HG02938 (cell line): ENCODE measurements around the gene TIMM22.
A peak's percentile ranks its signal among the peaks of the same experiment; 100 is the strongest.
"Not testable (repeated sequence)": the region's sequence is repeated elsewhere in the genome, so short reads cannot be mapped to it uniquely, and the experiment has no call there.

Source experiments
- ATAC-seq: cut with Tn5 transposase; IDR thresholded peaks from one replicate; pipeline ENCODE4 v1.9.1; 2021; ENCODE audit warnings: mild to moderate bottlenecking, moderate library complexity; ENCODE audit not compliant: unreplicated experiment

TIMM22 gene

DNA sequence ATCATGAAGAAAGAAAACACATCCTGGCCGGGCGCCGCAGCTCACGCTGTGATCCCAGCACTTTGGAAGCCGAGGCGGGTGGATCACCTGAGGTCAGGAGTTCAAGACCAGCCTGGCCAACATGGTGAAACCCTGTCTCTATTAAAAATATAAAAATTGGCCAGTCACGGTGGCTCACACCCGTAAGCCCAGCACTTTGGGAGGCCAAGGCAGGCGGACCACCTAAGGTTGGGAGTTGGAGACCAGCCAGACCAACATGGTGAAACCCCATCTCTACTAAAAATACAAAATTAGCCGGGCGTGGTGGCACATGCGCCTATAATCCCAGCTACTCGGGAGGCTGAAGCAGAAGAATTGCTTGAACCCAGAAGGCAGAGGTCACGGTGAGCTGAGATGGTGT lies 25.1 kb upstream of the TIMM22 start:
- not testable (repeated sequence) for ATAC-seq

DNA sequence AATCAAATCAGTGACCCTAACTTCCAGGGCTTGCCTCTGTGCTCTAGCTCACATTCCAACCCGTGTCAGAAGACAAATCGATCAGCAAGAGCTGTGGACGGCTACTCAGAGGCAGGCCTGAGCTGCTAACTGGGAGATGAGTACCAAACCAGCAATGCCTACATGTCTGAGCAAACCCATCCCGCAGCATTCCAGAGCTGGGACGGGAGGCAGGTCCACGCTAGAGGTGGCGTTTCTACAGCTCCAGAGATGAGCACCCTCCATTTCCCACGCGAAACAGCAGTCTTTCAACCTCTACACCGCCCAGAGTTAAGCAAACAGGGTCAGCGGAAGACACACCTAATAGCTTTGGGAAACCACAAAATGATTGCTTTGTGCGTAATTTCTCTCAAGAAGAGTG lies 23.9 kb upstream of the TIMM22 start:
- no peak for ATAC-seq

DNA sequence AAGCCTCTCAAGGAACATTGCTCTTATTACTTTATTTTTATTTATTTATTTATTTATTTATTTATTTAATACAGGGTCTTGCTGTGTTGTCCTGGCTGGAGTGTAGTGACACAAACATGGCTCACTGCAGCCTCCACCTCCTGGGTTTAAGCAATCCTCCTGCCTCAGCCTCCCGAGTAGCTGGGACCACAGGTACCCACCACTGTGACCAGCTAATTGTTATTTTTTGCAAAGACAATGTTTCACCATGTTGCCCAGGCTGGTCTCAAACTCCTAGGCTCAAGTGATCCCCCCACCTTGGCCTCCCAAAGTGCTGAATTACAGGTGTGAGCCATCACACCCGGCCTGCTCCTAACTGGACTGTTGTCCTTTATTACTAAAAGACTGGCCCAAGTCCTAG lies 22.2 kb upstream of the TIMM22 start:
- not testable (repeated sequence) for ATAC-seq

DNA sequence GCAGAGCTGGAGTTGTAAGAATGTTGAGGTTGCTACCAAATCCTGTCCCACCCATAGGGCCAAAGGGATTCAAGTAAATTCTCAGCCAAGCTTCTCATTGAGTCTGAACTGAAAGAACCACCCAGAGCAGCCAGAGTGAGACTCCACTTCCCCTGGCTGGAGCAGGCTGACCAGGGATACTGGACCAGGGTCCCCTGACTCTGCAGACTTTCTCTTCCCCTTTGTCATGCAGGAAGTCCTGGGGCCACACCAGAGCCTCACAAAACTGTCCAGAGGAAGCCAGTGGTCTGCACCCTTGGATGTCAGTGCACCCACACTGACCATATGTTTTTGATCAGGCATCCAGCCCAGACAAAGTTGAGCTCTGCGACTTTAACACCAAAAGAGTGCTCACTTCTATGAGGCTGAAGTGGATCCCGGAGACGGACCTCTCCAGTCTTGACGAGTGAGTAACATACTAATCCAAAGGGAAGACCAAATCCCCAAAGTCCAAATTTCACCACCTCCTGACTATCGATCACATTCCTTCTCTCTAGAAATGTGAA lies 21.5 kb upstream of the TIMM22 start:
- no peak for ATAC-seq

DNA sequence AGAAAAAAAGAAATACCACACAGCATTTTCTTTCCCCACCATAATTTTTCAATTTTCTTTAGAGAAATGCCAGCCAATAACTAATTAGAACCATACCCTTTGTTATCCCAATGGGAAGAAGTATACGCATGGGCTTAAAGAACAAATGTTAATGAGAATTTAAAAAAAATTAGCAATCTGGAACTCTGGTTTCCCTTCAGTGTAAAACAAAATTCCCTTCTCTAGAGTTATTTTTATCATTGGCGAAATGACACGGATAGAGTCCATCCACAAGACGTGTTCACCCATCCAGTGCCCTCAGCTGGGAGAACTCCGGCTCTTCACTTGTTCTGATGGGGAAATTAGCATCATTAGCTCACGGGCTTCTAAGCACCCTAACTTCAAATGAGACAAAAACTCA lies 20.6 kb upstream of the TIMM22 start:
- ATAC-seq, result no peak

DNA sequence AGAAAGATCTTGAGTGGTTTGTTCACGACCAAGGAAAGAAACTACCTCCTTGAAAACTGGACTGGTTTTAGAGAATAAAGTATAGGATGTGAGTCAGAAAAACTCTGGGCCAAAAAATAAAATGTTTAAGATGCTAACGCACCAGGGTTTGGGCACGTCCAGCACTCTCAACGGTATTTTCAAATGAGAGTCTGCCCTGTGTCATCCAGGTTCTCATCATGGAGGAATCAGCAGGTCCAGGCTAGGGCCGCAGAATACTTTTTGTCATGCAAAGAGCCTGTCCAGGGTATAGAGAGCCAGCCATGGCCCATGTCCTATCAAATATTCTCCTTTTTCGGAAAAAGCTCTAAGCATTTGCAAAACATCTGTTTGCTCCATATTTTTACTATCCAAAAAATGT lies 19.8 kb upstream of the TIMM22 start:
- ATAC-seq, result no peak

DNA sequence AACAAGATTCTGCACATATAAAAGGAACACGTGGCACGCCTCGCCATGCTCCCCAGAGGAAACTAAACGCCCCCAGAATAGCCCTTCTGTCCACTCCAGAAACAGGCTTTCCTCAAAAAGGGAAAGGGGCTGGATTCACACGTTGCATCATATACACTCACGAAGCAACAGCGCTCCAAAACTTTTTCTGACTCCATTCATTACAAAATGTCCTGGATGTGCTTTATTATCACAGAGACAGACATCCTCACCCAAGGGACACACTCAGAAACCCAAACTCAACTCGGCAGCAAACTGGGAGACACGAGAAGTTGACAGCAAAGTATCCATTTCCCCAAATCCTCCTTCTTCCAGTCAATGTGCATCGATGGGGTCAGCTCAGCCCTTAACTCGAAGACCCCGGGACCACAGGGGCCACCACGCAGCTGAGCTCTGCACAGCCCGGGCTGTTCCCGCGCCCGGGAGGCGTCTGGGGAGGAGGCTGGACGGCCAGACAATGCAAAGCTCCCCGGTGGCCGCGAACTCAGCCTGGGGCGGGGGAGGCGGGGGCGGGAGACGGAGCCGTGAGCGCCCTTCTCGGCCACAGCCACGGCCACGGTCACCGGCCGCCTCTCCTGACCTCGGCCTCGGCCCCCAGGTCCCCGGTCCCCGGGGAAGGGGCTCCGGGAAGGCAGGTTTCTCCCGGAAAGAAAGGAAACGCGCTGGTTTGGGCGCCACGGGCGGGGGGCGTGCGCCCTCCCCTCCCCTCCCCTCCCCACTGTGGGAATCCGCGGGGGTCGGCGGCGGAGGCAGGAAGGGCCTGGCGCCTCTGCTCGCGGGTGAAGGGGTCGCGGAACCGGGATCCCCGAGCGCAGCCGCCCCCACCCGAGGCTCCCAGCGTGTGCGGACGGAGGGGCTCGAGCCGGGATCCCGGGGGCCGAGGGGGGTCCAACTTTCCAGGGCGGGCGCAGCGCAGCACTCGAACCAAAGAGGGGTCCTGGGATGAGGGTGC lies 18.5 kb upstream of the TIMM22 start:
- no peak for ATAC-seq

DNA sequence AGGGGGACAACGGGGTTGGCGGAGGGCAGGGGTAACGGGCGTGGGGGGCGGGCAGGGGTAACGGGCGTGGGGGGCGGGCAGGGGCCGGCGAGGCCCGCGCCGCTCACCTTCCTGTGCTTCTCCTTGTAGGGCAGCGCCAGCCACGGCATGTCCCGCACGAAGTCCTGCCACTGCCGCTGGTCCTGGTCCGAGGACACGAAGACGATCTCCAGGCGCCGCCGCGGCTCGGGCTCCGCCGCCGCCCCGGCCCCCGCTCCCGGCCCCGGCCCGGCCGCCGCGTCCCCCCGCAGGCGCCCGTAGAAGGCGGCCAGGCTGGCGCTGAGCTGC lies 17.8 kb upstream of the TIMM22 start:
- ATAC-seq, result peak; percentile 38

DNA sequence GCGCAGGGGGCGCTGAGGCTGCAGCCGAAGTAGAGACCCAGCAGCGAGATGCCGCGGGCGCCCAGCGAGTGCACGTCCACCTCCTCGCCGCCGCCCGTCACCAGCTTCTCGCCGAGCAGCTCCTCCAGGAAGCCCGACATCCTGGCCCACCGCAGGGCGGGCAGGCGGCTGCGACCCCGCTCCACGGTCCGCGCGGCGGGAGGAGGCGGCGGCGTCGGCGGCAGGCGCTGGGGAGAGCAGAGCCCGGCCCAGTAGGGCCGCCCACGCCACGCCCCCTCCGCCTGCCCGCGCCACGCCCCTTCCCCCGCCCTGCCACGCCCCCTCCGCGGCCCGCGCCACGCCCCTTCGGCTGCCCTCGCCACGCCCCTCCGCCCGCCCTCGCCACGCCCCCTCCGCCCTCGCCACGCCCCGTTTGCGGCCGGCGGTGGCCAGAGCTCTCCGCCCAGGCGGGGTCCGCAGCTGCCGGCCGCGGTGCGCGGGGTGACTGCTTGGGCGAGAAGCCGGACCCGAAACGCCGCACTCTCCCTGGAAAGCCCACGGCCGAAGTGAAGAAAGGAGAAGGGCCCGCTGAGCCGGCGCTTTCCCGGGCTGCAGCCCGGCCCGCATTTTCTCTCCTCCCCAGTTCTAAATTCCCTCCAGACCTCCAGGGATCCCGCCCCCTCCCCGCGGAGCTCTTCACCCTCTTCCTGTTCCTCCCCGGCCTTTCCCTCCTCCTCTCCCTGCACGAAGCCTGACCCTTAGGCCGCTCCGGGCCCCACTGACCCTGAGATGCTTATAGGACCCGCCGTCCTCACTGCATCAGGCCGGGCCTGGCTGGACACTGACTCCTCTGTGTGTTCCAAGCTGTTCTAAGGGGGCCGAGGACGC lies 17.2 kb upstream of the TIMM22 start, which contains the start of gene NXN:
Gene NXN (minus strand): TSS at position 238 of the 867 bp plus-strand sequence.
- peak; percentile 52 for ATAC-seq

DNA sequence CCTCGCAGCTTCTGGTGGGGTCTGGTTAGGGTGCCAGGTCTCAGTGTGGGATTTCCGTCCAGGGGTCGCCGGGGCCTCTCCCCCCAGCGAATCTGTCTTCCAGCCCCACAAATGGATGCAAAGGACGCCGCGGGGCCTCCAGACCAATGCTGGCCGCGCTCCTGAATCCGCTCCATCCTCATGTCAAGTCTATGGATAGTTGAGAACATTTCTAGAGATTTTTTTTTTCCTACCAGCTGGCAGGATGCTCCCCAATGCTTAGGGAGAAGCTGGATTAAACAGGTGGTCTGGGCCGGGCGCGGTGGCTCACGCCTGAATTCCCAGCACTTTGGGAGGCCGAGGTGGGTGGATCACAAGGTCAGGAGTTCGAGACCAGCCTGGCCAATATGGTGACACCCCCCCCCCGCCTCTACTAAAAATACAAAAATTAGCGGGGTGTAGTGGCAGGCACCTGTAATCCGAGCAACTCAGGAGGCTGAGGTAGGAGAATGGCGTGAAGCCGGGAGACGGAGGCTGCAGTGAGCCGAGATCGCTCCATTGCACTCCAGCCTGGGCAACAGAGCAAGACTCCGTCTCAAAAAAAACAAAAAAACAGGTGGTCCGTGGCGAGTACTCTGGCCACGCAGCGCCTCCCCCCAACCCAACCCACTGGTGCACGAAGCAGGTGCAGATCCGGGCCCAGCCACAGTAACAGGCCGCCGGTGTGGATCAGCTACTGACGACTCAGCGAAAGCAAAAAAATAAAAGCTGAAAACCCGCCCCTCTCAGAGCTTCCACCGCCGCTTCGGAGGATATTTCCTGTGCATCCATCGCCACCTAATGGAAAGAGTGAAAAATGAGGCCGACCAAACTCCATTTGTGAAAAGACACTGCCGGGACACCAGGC lies 16.3 kb upstream of the TIMM22 start:
- no peak for ATAC-seq

DNA sequence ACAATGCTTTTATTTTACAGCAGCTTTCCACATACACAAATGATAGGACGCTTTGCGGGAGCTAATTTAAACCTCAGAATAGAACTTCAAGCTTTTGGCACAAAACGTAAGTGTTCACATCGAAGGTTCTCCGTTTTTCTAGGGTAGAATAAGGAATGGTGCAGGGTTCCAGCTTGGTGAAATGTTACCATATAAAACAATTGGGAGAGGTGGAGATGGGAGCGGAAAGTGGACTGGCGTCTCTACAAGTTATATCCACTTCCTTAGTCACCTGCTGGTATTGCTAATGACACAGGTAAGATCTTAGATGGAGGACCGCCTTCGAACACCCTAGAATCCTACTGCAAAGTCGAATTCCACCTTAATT lies 15.7 kb upstream of the TIMM22 start:
- no peak for ATAC-seq

DNA sequence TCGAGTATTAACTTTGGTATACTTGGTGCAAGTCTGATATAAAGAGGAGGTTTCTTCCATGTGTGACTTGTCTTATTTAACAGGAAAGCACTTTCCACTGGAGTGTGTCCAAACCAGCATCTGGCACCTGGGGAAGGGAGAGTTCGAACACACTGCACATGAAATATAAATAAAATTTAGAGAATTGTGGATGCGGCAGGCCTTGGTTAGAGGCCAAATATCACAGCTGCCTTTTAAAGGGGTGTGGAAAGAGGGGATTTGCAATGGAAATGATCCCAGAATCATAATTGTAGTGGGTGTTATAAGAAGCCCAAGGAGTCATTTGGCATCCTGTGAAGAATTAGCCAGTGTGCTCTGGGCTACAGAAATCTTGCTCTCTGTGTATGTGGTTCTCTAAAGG lies 13.0 kb upstream of the TIMM22 start:
- no peak for ATAC-seq

DNA sequence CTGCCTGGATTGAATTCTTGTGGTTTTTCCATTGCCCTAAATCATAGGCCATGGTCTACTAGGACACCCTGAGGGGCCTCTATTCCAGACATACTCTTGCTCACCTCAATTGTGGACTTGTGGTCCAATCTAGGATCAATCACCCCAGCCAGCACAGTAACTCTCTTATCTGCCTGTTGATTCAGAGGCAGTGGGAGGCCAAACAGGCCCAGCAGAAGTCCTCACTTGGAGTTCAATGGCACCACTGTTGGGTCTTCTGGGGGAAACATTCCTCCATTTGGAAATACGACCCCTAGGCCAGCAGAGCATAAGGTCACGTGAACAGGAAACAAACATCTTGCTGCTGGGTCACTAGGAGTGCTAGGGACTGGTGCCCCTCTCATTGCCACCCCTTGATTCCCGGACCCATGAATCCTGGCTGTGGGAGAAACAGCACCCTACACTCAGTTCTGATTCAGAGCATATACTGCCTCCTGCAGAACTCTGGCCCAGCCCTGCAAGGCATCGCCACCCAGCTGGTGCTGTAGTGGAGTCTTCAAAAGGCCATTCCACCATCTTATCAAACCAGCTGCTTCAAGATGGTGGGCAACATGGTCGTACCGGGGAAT lies 10.5 kb upstream of the TIMM22 start:
- no peak for ATAC-seq

DNA sequence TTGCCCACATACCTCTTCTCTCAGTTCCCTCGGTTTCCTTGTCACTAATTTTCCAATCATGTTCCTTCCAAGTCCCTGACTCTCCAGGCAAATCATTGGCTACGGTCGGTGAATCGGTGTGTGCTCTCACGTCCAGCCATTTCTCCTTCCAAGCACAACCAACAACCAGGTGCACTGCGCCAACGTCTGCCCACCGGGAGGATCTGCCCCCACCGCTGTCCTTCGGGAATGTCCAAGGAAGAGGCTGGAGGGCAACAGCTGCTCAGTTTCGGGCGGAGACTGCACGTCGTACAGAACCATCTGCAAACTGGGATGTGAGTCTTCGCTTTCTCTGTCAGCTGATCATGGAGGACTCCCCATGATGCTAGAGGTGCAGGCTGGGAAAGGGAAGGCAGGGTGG lies 9.0 kb upstream of the TIMM22 start:
- ATAC-seq, result no peak

DNA sequence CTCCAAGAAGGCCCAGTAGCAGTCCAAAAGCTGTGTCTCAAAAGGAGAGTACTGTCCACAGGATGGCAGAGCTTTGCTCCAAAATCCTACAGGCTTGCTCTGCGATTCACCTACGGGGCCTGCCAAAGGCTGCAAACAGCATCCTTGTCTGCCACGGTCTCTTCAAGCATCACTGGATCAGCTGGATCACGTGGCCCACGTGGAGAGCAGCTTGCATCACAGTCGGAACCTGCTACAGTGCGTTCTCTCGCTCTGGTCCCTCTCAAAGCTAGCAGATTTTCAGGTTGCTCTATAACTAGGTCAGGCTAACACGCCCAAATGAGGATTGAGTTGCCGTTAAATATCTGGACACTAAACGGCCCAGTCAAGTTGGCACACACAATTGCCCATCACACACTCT lies 8.4 kb upstream of the TIMM22 start:
- ATAC-seq, result no peak

DNA sequence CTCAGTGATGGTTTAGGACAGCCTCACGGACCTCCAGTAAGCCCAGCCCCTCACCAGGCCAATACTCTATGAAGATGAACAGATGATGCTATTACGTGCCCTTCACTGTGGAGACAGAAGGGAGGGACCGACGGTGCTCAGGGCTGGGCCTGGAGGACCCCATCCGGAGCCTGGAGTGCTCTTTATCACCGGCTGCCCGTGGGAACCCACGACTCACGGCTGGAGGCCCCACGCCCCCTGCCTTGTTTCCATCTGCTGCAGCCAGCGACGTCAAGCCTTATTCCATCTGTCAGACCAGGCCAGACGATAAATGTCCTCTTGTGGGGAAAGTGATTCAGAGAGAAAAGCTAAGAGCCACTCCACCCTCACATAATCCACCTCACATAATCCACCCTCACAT lies 4.0 kb upstream of the TIMM22 start:
- ATAC-seq, result no peak

DNA sequence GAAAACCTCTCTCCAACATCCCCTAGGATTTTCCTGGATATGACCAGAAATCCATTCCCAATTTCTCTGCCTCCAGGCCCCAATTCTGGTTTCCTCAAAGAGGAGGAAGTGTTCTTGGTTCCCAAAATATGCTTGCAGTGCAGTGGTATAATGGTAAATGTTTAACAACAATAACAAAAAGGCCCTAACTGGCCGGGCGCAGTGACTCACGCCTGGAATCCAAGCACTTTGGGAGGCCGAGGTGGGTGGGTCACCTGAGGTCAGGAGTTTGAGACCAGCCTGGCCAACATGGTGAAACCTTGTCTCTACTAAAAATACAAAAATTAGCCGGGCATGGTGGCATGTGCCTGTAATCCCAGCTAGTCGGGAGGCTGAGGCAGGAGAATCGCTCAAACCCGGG lies 1.6 kb upstream of the TIMM22 start:
- not testable (repeated sequence) for ATAC-seq

DNA sequence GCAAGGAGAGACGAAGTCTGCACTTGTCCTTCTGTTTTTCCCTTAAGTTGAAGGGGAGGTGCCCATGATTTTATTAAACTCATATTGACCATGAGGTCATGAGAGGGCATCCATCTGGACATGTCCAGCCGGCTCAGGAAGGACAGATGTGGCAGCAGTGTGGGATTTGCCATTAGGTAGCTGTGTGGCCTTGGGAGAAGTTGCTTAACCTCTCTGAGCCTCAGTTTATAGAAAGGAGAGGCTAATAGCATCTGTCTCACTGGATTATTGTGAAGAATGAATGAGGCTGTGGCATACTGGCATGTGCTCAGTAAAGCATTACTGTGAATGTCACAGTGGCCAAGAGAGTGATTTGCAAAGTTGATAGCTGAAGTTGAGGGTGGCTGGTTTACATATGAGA lies 1.2 kb downstream of the TIMM22 start:
- ATAC-seq, result no peak

DNA sequence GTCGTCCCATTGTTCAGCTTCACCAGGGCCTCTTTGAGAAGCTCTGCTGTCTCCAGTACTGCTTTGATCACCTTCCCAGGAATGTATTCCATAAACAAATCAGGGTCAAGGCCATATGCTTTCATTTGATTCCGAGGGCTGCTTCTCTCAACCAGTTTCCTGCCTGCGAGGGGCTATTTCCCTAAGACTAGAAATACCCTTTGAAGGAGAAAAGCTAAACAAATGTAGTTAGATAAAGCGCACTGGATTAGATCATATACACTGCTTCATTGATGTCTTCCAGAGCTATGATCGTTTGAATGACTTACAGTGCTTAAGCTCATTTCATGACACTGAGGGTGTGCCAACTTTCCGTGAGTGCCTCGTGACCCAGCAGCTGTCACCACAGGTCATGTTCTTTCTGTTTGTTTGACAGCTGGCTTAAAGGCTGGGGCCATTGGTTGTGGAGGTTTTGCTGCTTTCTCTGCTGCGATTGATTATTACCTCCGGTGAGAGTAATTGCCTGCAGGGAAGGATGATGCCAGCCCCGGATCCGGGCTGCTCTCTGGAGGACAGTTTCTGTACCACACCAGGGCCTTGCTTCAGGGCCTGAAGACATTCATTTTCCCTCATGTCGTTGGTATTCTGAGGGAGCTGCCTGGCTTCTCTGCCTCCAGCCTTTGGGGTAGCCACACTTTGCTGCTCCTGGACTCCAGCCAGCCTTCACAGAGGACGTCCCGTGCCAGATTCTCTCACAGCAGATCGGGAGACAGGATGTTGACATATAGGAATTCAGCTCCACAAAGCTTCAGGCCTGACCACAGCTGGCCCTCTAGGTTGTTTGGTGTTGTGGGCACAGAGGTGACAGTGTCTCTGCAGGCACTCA lies 3.9 kb downstream of the TIMM22 start:
- ATAC-seq, result no peak
